Neural progenitor cell (in vitro differentiated cells): Measurements from ENCODE around the gene SIGLEC10. TPM values are rescaled to one million over a fixed set of nuclear protein-coding genes. Genes with fewer than 3 reads are reported as not detected.

Experiments used
- DNase-seq: peaks from one replicate; pipeline ENCODE4 v3.0.0-alpha.2; 2016; ENCODE audit warnings: low spot score
- H2AFZ ChIP-seq: fragments of 200-600 bp; sonication (generic); replicated peaks from 2 replicates; pipeline ENCODE4 v1.6.1; 2016; ENCODE audit warnings: antibody characterized with exemption
- H3F3A ChIP-seq: fragments of 200-600 bp; sonication (generic); 2 replicates; pipeline ENCODE4 v1.6.1; 2016; ENCODE audit warnings: antibody characterized with exemption, low read depth
- H3K27ac ChIP-seq: fragments of 200-600 bp; sonication (generic); 2 replicates; pipeline ENCODE4 v1.5.1; 2016; ENCODE audit warnings: mild to moderate bottlenecking
- H3K27me3 ChIP-seq: fragments of 200-600 bp; sonication (generic); 2 replicates; pipeline ENCODE4 v1.6.1; 2016; ENCODE audit warnings: mild to moderate bottlenecking, moderate library complexity
- H3K36me3 ChIP-seq: fragments of 200-600 bp; sonication (generic); 2 replicates; pipeline ENCODE4 v1.5.1; 2016
- H3K4me1 ChIP-seq: fragments of 200-600 bp; sonication (generic); 2 replicates; pipeline ENCODE4 v1.6.1; 2016; ENCODE audit warnings: mixed run types
- H3K4me2 ChIP-seq: fragments of 200-600 bp; sonication (generic); 2 replicates; pipeline ENCODE4 v1.6.1; 2016
- H3K4me3 ChIP-seq: fragments of 200-600 bp; sonication (generic); 2 replicates; pipeline ENCODE4 v1.5.1; 2016
- H3K79me2 ChIP-seq: fragments of 200-600 bp; sonication (generic); 2 replicates; pipeline ENCODE4 v1.6.1; 2016; ENCODE audit warnings: low read depth
- H3K9ac ChIP-seq: fragments of 200-600 bp; sonication (generic); 2 replicates; pipeline ENCODE4 v1.6.1; 2016
- H3K9me3 ChIP-seq: fragments of 200-600 bp; sonication (generic); 2 replicates; pipeline ENCODE4 v1.5.1; 2016; ENCODE audit warnings: low read depth
- H4K20me1 ChIP-seq: fragments of 200-600 bp; sonication (generic); 2 replicates; pipeline ENCODE4 v1.6.1; 2016; ENCODE audit warnings: low read depth
- H3K27ac Mint-ChIP-seq: 3 replicates; pipeline ENCODE4 v1.8.0; 2021; ENCODE audit warnings: mixed read lengths
- H3K27me3 Mint-ChIP-seq: 2 replicates; pipeline ENCODE4 v1.8.0; 2022; ENCODE audit warnings: low read depth, mild to moderate bottlenecking, inconsistent platforms, moderate library complexity, mixed read lengths; ENCODE audit not compliant: insufficient read depth
- H3K36me3 Mint-ChIP-seq: 3 replicates; pipeline ENCODE4 v1.8.0; 2021; ENCODE audit warnings: mixed read lengths
- H3K4me1 Mint-ChIP-seq: 3 replicates; pipeline ENCODE4 v1.8.0; 2021; ENCODE audit warnings: mixed read lengths
- H3K4me3 Mint-ChIP-seq: 3 replicates; pipeline ENCODE4 v1.8.0; 2021; ENCODE audit warnings: mild to moderate bottlenecking, moderate library complexity, mixed read lengths
- H3K9me3 Mint-ChIP-seq: 3 replicates; pipeline ENCODE4 v1.8.0; 2020; ENCODE audit warnings: mixed read lengths
- CTCF ChIP-seq: fragments of 200-600 bp; sonication (generic); IDR thresholded peaks from 2 replicates; pipeline ENCODE4 v1.5.1; 2017; ENCODE audit warnings: antibody characterized with exemption, mild to moderate bottlenecking
- EZH2 ChIP-seq: fragments of 200-600 bp; sonication (generic); IDR thresholded peaks from 2 replicates; pipeline ENCODE4 v1.6.1; 2017; ENCODE audit warnings: antibody characterized with exemption, mild to moderate bottlenecking, moderate library complexity
- EZH2phosphoT487 ChIP-seq: fragments of 200-600 bp; sonication (generic); IDR thresholded peaks from 2 replicates; pipeline ENCODE4 v1.6.1; 2017; ENCODE audit warnings: antibody characterized with exemption
- total RNA-seq: library from RNA; depleted of rRNA; stranded (reverse); fragments of >200 nt; gene quantifications from 2 replicates; pipeline ENCODE4 v1.2.3, GENCODE V29; 2015; ENCODE audit warnings: low replicate concordance

The SIGLEC10 gene
- total RNA-seq, 1 donor from 2014 or later = not detected

DNA sequence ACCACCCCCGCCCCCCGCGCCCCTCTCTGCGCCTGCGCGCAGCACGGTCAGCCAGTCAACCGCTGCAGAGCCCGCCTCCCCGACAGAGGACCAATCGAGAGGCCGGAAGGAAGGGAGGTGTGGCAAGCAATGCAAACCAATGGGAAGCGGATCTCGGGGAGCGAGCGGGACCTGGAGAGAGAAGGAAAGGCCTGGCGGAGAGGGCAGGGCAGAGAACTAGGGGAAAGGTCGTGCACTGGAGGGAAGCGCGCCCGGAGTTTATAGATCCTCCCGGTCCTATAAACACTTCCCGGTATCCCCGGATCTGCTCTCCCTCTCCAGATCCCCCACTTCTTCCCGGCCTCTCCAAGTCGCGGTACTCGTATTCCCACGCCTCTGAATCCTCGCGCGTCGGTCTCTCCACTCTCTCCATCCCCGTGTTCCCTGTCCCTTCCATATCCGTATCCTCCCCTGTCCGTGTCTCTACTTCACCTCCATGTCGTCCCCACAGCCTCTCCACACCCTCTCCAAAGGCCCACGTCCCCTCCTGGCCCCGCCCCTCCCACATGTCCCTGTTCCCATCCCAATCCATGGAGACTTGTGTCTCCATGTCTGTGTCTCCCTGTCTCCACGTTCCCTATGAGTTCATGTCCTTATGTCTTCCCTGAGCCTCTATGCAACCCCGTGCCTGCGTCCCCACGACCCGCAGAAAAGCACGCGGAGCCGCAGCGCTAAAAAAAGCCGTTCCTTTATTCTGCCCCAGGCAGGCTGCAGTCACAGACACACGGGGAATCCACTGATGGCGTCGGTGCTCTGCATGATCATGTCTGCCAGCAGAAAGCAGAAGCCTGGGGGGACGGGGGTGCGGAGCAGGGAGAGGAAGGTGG is 50.8 kb downstream of the SIGLEC10 start:
- TF ChIP-seq EZH2 = no peak
- TF ChIP-seq CTCF = no peak
- TF ChIP-seq EZH2phosphoT487 = no peak
- Mint-ChIP-seq H3K4me3 (peak overlapping the region; percentile 99), H3K27ac (peak overlapping the region; percentile 96), H3K36me3 (no peaks in the 10 kb centered on the region), H3K4me1 (peaks cover 24% of the 10 kb centered on the region), H3K9me3 (no peaks in the 10 kb centered on the region), H3K27me3 (peaks cover 9% of the 10 kb centered on the region)
- H3K4me3 ChIP-seq = peak overlapping the region; percentile 80
- no peaks in the 10 kb centered on the region for H3K27me3 ChIP-seq
- DNase-seq = peak; percentile 99
- H3K9ac ChIP-seq = peak overlapping the region; percentile 69
- no peaks in the 10 kb centered on the region for H3K9me3 ChIP-seq
- H3K4me2 ChIP-seq = peak overlapping the region; percentile 93
- H3K79me2 ChIP-seq = no peaks in the 10 kb centered on the region
- peak overlapping the region; percentile 2 for H3K27ac ChIP-seq
- H3F3A ChIP-seq = peaks cover 14% of the 10 kb centered on the region
- peaks cover 7% of the 10 kb centered on the region for H3K4me1 ChIP-seq
- no peaks in the 10 kb centered on the region for H4K20me1 ChIP-seq
- H3K36me3 ChIP-seq = no peaks in the 10 kb centered on the region
- H2AFZ ChIP-seq = peak overlapping the region; percentile 35

DNA sequence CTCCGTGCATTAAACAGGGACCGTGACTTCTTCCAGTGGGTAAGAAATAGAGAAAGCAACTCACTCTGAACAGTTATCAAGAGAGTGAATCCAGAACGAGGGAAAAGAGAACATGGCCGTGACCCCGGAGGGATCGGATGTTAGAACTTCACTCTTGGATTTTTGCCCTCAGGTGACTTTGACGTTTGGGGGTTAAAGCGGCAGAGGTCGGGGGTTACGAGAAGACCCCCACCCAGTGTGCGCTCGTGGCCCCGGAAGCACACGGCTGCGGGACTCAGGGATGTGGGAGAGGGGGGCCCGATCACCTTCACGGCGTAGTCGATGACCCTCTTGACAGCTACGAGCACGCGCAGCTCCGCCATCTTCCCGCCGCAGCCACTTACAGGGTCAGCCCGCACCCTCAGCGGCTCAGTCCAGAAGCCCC is 51.5 kb downstream of the SIGLEC10 start, which contains the start of gene ETFB:
Gene ETFB (minus strand): TSS at position 424 of the 424 bp plus-strand sequence. CDS start 62 bp downstream, at position 362.
- H3K36me3 Mint-ChIP-seq = no peaks in the 10 kb centered on the region
- TF ChIP-seq EZH2phosphoT487 (no peak), EZH2 (no peak), CTCF (no peak)
- peaks cover 24% of the 10 kb centered on the region for H3K4me1 Mint-ChIP-seq
- H3K4me2 ChIP-seq = peak within 1 kb of the TSS; percentile 93
- peaks cover 14% of the 10 kb centered on the region for H3F3A ChIP-seq
- DNase-seq = no peak
- peak within 1 kb of the TSS; percentile 96 for H3K27ac Mint-ChIP-seq
- H3K9me3 Mint-ChIP-seq = no peaks in the 10 kb centered on the region
- H3K27ac ChIP-seq = peak within 1 kb of the TSS; percentile 2
- peak within 1 kb of the TSS; percentile 80 for H3K4me3 ChIP-seq
- H3K27me3 ChIP-seq = no peaks in the 10 kb centered on the region
- H3K4me1 ChIP-seq = peaks cover 7% of the 10 kb centered on the region
- no peaks in the 10 kb centered on the region for H3K36me3 ChIP-seq
- H2AFZ ChIP-seq = peak within 1 kb of the TSS; percentile 47
- H3K4me3 Mint-ChIP-seq = peak within 1 kb of the TSS; percentile 99
- peaks cover 9% of the 10 kb centered on the region for H3K27me3 Mint-ChIP-seq
- H4K20me1 ChIP-seq = no peaks in the 10 kb centered on the region
- no peaks in the 10 kb centered on the region for H3K79me2 ChIP-seq
- peak within 1 kb of the TSS; percentile 69 for H3K9ac ChIP-seq
- no peaks in the 10 kb centered on the region for H3K9me3 ChIP-seq

GRCh38 chr19:51365211-51365964 is 52.1 kb downstream of the SIGLEC10 start:
- Histone ChIP-seq H3K27me3 (no peaks in the 10 kb centered on the region), H4K20me1 (no peaks in the 10 kb centered on the region), H3K9ac (no peak overlapping the region), H3K4me2 (peak overlapping the region; percentile 89), H3K79me2 (no peaks in the 10 kb centered on the region), H3K27ac (no peak overlapping the region), H2AFZ (peak overlapping the region; percentile 47), H3K4me1 (peaks cover 7% of the 10 kb centered on the region), H3F3A (peaks cover 14% of the 10 kb centered on the region), H3K9me3 (no peaks in the 10 kb centered on the region), H3K36me3 (no peaks in the 10 kb centered on the region), H3K4me3 (peak overlapping the region; percentile 80)
- peak overlapping the region; percentile 99 for H3K4me3 Mint-ChIP-seq
- H3K4me1 Mint-ChIP-seq = peaks cover 24% of the 10 kb centered on the region
- TF ChIP-seq EZH2phosphoT487 = no peak
- no peak for TF ChIP-seq CTCF
- TF ChIP-seq EZH2 = no peak
- H3K27me3 Mint-ChIP-seq = peaks cover 7% of the 10 kb centered on the region
- no peaks in the 10 kb centered on the region for H3K9me3 Mint-ChIP-seq
- peak overlapping the region; percentile 88 for H3K27ac Mint-ChIP-seq
- no peaks in the 10 kb centered on the region for H3K36me3 Mint-ChIP-seq
- DNase-seq = no peak
